Erythroblast (primary cell): ENCODE data around the gene RFTN2.

Experiments
- GATA1 ChIP-seq: IDR thresholded peaks from 2 replicates; pipeline ENCODE4 v1.6.1; 2011; ENCODE audit warnings: low read depth, mild to moderate bottlenecking, control low read depth, low read length, moderate library complexity
- POLR2A ChIP-seq: IDR thresholded peaks from 2 replicates; pipeline ENCODE4 v1.6.1; 2011; ENCODE audit warnings: mild to moderate bottlenecking, low read length

GRCh38 chr2:197700960-197701359 lies 25.6 kb upstream of the RFTN2 start:
- TF ChIP-seq POLR2A: no peak
- no peak for TF ChIP-seq GATA1
